Amygdala (tissue), 56 donors: ENCODE measurements around the gene GLT6D1.
A peak's percentile ranks its signal among the peaks of the same experiment; 100 is the strongest.

Experiments used
- DNase-seq, 56 donors: peaks; one replicate each; lab custom pipeline; 2025; lab: John Stamatoyannopoulos, UW

Gene GLT6D1

GRCh38 chr9:135632841-135633240 is 6.5 kb downstream of the GLT6D1 start:
- no peak for DNase-seq

GRCh38 chr9:135624282-135624681 is 15.1 kb downstream of the GLT6D1 start:
- DNase-seq: no peak

GRCh38 chr9:135622415-135623020 is 16.8 kb downstream of the GLT6D1 start:
- DNase-seq: no peak

- no peak for DNase-seq
Measured at GRCh38 chr9:135620558-135620957, 18.8 kb downstream of the GLT6D1 start.

- no peak for DNase-seq
Measured at GRCh38 chr9:135619599-135619886, 19.8 kb downstream of the GLT6D1 start.

- no peak for DNase-seq
Measured at GRCh38 chr9:135618866-135619598, 20.3 kb downstream of the GLT6D1 start.

- no peak for DNase-seq
Measured at GRCh38 chr9:135617991-135618411, 21.3 kb downstream of the GLT6D1 start.

- no peak for DNase-seq
Measured at GRCh38 chr9:135617538-135617900, 21.8 kb downstream of the GLT6D1 start.

- no peak for DNase-seq
Measured at GRCh38 chr9:135616619-135617537, 22.5 kb downstream of the GLT6D1 start.

- no peak for DNase-seq
Measured at GRCh38 chr9:135615666-135616618, 23.4 kb downstream of the GLT6D1 start.

- DNase-seq: no peak
Measured at GRCh38 chr9:135614821-135615665, 24.3 kb downstream of the GLT6D1 start.

- DNase-seq: peak in 1 of 56 donors; percentile 14
Measured at GRCh38 chr9:135613946-135614805, 25.2 kb downstream of the GLT6D1 start.

GRCh38 chr9:135612981-135613910 is 26.1 kb downstream of the GLT6D1 start:
- DNase-seq: no peak

GRCh38 chr9:135612437-135612836 is 26.9 kb downstream of the GLT6D1 start:
- no peak for DNase-seq

- DNase-seq: no peak
Measured at GRCh38 chr9:135611875-135612209, 27.5 kb downstream of the GLT6D1 start.

- DNase-seq: no peak
Measured at GRCh38 chr9:135611142-135611874, 28.0 kb downstream of the GLT6D1 start.
